GM23338 (cell line): ENCODE measurements around the gene BICD2.

Source experiments
- EZH2 ChIP-seq: fragments of 200-600 bp; sonication (generic); IDR thresholded peaks from one replicate; pipeline ENCODE4 v1.8.0; 2017; ENCODE audit warnings: antibody characterized with exemption, mild to moderate bottlenecking, low read depth; ENCODE audit not compliant: unreplicated experiment
- EZH2phosphoT487 ChIP-seq: fragments of 200-600 bp; sonication (generic); IDR thresholded peaks from one replicate; pipeline ENCODE4 v1.8.1; 2018; ENCODE audit warnings: antibody characterized with exemption; ENCODE audit not compliant: unreplicated experiment
- TF ChIP-seq, protein P1 (sequence below), 2 experiments: fragments of 200-600 bp in 1 of 2; sonication (generic) in 1 of 2; conservative IDR thresholded peaks; 2 replicates each; pipeline versions ENCODE4 v1.5.1 to v1.6.1; 2016 to 2017; ENCODE audit warnings: antibody characterized with exemption in 2 of 2, low read depth in 2 of 2, mild to moderate bottlenecking in 2 of 2, moderate library complexity in 1 of 2

DNA sequence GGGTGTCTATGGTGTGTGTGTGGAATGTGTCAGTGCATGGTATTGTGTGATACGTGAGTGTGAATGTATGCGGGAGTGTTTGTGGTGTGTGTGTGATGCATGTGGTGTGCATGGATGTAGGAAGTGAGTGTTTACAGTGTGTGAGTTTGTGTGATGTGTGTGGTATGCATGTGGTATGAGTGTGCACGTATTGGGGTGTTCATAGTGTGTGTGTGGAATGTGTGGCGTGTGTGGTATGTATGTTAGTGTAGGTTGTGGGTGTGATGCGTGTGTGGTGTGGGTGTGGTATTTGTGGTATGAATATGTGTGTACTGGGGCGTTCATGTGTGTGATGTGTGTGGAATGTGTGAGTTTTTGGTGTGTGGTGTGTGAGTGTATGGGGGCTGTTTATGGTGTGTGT is 40.1 kb upstream of the BICD2 start:
- TF ChIP-seq, protein P1, sequence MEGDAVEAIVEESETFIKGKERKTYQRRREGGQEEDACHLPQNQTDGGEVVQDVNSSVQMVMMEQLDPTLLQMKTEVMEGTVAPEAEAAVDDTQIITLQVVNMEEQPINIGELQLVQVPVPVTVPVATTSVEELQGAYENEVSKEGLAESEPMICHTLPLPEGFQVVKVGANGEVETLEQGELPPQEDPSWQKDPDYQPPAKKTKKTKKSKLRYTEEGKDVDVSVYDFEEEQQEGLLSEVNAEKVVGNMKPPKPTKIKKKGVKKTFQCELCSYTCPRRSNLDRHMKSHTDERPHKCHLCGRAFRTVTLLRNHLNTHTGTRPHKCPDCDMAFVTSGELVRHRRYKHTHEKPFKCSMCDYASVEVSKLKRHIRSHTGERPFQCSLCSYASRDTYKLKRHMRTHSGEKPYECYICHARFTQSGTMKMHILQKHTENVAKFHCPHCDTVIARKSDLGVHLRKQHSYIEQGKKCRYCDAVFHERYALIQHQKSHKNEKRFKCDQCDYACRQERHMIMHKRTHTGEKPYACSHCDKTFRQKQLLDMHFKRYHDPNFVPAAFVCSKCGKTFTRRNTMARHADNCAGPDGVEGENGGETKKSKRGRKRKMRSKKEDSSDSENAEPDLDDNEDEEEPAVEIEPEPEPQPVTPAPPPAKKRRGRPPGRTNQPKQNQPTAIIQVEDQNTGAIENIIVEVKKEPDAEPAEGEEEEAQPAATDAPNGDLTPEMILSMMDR (conservative IDR thresholded peaks at IDR 0.05; ENCODE audit: low read depth in 2 of 2), result no peak
- no peak for TF ChIP-seq EZH2
- no peak for TF ChIP-seq EZH2phosphoT487
